GM19324 (cell line): Measurements from ENCODE around the gene DLK1.

Experiments used
- ATAC-seq: cut with Tn5 transposase; IDR thresholded peaks from one replicate; pipeline ENCODE4 v1.9.1; 2021; ENCODE audit warnings: mild to moderate bottlenecking, moderate library complexity; ENCODE audit not compliant: unreplicated experiment, low FRiP score

DLK1 gene

GRCh38 chr14:100692859-100693558 lies 33.7 kb upstream of the DLK1 start:
- ATAC-seq: no peak

GRCh38 chr14:100693877-100694578 lies 32.7 kb upstream of the DLK1 start:
- no peak for ATAC-seq

GRCh38 chr14:100694579-100695422 lies 31.9 kb upstream of the DLK1 start:
- no peak for ATAC-seq

- no peak for ATAC-seq
Observed at GRCh38 chr14:100695423-100695738, 31.3 kb upstream of the DLK1 start.

- ATAC-seq: no peak
Observed at GRCh38 chr14:100696008-100696407, 30.7 kb upstream of the DLK1 start.

GRCh38 chr14:100696590-100696989 lies 30.1 kb upstream of the DLK1 start:
- ATAC-seq: no peak

- no peak for ATAC-seq
Observed at GRCh38 chr14:100698066-100698465, 28.6 kb upstream of the DLK1 start.

GRCh38 chr14:100698666-100699448 lies 27.8 kb upstream of the DLK1 start:
- no peak for ATAC-seq

- ATAC-seq: no peak
Observed at GRCh38 chr14:100701314-100701713, 25.4 kb upstream of the DLK1 start.

GRCh38 chr14:100702590-100702989 lies 24.1 kb upstream of the DLK1 start:
- ATAC-seq: no peak

GRCh38 chr14:100703386-100704220 lies 23.1 kb upstream of the DLK1 start:
- ATAC-seq: no peak

- ATAC-seq: no peak
Observed at GRCh38 chr14:100706200-100706599, 20.5 kb upstream of the DLK1 start.

- no peak for ATAC-seq
Observed at GRCh38 chr14:100706860-100707259, 19.8 kb upstream of the DLK1 start.

GRCh38 chr14:100708425-100709288 lies 18.0 kb upstream of the DLK1 start:
- ATAC-seq: no peak

- no peak for ATAC-seq
Observed at GRCh38 chr14:100709289-100710284, 17.1 kb upstream of the DLK1 start.

GRCh38 chr14:100710391-100710790 lies 16.3 kb upstream of the DLK1 start:
- ATAC-seq: no peak

GRCh38 chr14:100710826-100711462 lies 15.7 kb upstream of the DLK1 start:
- no peak for ATAC-seq
